ENCODE measurements around the gene TMED10. TPM values are rescaled to one million over a fixed set of nuclear protein-coding genes. Genes with fewer than 3 reads are reported as not detected.

Gene TMED10
- polyA plus RNA-seq, 2 of the 4 experiments (the other 2 are of a cell fraction) = 290 to 354 TPM

GRCh38 chr14:75200451-75200850, 24.0 kb upstream of the TMED10 start:
- ChIA-PET CTCF (no interaction called here), POLR2A (no interaction called here)
- no peak for ATAC-seq
- Histone ChIP-seq H3K9me3 (no peaks in the 10 kb centered on the region), H3K27ac (no peak overlapping the region), H3K4me1 (peaks cover 9% of the 10 kb centered on the region; the same call in 2 of the 3 replicates), H3K4me2 (no peak overlapping the region), H3K4me3 (no peak overlapping the region)
- no peak for DNase-seq (ENCODE audit: low read depth in 1 of 2, low spot score in 1 of 2)
- FAIRE-seq = no peak
- WGBS (ENCODE audit: missing lambda C conversion rate) = 39% methylated on average over 4 of the region's 4 CpGs
- TF ChIP-seq RNF2 (IDR thresholded peaks at IDR 0.05; ENCODE audit: borderline replicate concordance, low read depth) = no peak
- TF ChIP-seq CBX2 (IDR thresholded peaks at IDR 0.05; ENCODE audit: borderline replicate concordance, low read depth) = no peak
- no peak for TF ChIP-seq ELK1 (IDR thresholded peaks at IDR 0.05; ENCODE audit: low read depth, low read length)
- no peak for TF ChIP-seq PHF8 (IDR thresholded peaks at IDR 0.05; ENCODE audit: borderline replicate concordance, low read depth)
- TF ChIP-seq CEBPB (IDR thresholded peaks at IDR 0.05) = no peak
- TF ChIP-seq FOSL2 (IDR thresholded peaks at IDR 0.05) = no peak
- no peak for TF ChIP-seq FOSL2 (CRISPR knock-in tag; IDR thresholded peaks at IDR 0.05)
- TF ChIP-seq MYC (IDR thresholded peaks at IDR 0.05; ENCODE audit: borderline replicate concordance, low read length) = no peak
- no peak for TF ChIP-seq CTCF (IDR thresholded peaks at IDR 0.05)
- no peak for TF ChIP-seq HMGXB4 (CRISPR knock-in tag; IDR thresholded peaks at IDR 0.05; ENCODE audit: borderline replicate concordance)
- TF ChIP-seq, protein P1, sequence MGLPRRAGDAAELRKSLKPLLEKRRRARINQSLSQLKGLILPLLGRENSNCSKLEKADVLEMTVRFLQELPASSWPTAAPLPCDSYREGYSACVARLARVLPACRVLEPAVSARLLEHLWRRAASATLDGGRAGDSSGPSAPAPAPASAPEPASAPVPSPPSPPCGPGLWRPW (IDR thresholded peaks at IDR 0.05) = no peak
- TF ChIP-seq SREBF2 (IDR thresholded peaks at IDR 0.05) = no peak
- TF ChIP-seq POLR2A (IDR thresholded peaks at IDR 0.05; ENCODE audit: low read length) = no peak
- no peak for TF ChIP-seq FOSB (CRISPR knock-in tag; IDR thresholded peaks at IDR 0.05)
- no peak for TF ChIP-seq CBX8 (IDR thresholded peaks at IDR 0.05)
- no peak for TF ChIP-seq CHD2 (IDR thresholded peaks at IDR 0.05; ENCODE audit: low read length, partially characterized antibody)

DNA sequence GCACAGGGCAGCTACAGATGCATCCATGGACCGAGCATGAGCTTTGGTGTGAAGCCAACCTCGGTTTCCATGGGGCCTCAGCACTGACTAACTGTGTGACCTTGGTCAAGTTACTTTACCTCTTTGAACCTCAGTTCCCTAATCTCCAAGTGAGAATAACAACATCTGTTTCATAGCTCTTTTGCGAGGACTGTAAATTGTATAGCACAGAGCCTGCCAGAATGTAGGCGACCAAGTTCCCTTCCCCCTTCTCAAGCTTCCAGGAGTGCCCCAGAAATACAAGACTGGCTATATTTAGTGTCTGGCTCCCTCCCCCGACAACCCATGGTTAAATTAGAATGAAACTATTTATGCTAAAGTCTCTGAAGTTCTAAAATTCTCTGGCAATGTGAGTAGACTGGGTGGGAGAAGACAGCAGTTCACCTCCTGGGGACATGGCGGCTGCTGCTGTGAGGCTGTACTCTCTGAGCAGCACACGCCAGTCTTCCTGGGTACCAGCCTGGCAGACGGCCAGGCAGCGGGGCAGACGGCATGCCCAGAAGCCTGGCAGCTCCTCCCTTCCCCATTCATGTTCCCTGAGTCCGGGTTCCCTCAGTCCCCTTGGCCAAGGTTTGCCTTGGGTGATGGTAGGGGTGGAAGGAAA, 22.0 kb upstream of the TMED10 start:
- ATAC-seq = no peak; a peak in 1 of 6 replicates
- H3K9me3 ChIP-seq = no peaks in the 10 kb centered on the region
- ChIA-PET CTCF (interaction anchor here (0.5 to 1.3 kb wide), 4 partner anchors 14 to 55 kb away, joined by 3 read pairs; no protein-coding TSS in a partner anchor), POLR2A (no interaction called here)
- no peak overlapping the region for H3K27ac ChIP-seq
- no peak overlapping the region for H3K4me3 ChIP-seq
- H3K4me2 ChIP-seq = no peak overlapping the region
- DNase-seq (ENCODE audit: low read depth in 1 of 2, low spot score in 1 of 2) = no peak
- peaks cover 9% of the 10 kb centered on the region; the same call in 2 of the 3 replicates for H3K4me1 ChIP-seq
- WGBS (ENCODE audit: missing lambda C conversion rate) = 61% methylated on average over 11 of the region's 11 CpGs
- no peak for FAIRE-seq
- TF ChIP-seq HEYL (CRISPR knock-in tag; IDR thresholded peaks at IDR 0.05) = no peak
- no peak for TF ChIP-seq JUNB (IDR thresholded peaks at IDR 0.05)
- TF ChIP-seq USF2 (IDR thresholded peaks at IDR 0.05) = no peak
- TF ChIP-seq BCL3 (IDR thresholded peaks at IDR 0.05) = no peak
- no peak for TF ChIP-seq GATA3 (IDR thresholded peaks at IDR 0.05; ENCODE audit: borderline replicate concordance)
- TF ChIP-seq ATOH8 (CRISPR knock-in tag; IDR thresholded peaks at IDR 0.05; ENCODE audit: low read depth) = no peak
- no peak for TF ChIP-seq RARB (CRISPR knock-in tag; IDR thresholded peaks at IDR 0.05)
- TF ChIP-seq, protein P2, sequence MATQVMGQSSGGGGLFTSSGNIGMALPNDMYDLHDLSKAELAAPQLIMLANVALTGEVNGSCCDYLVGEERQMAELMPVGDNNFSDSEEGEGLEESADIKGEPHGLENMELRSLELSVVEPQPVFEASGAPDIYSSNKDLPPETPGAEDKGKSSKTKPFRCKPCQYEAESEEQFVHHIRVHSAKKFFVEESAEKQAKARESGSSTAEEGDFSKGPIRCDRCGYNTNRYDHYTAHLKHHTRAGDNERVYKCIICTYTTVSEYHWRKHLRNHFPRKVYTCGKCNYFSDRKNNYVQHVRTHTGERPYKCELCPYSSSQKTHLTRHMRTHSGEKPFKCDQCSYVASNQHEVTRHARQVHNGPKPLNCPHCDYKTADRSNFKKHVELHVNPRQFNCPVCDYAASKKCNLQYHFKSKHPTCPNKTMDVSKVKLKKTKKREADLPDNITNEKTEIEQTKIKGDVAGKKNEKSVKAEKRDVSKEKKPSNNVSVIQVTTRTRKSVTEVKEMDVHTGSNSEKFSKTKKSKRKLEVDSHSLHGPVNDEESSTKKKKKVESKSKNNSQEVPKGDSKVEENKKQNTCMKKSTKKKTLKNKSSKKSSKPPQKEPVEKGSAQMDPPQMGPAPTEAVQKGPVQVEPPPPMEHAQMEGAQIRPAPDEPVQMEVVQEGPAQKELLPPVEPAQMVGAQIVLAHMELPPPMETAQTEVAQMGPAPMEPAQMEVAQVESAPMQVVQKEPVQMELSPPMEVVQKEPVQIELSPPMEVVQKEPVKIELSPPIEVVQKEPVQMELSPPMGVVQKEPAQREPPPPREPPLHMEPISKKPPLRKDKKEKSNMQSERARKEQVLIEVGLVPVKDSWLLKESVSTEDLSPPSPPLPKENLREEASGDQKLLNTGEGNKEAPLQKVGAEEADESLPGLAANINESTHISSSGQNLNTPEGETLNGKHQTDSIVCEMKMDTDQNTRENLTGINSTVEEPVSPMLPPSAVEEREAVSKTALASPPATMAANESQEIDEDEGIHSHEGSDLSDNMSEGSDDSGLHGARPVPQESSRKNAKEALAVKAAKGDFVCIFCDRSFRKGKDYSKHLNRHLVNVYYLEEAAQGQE (IDR thresholded peaks at IDR 0.05) = no peak
- TF ChIP-seq MAFK (IDR thresholded peaks at IDR 0.05; ENCODE audit: partially characterized antibody) = no peak
- TF ChIP-seq CEBPB (IDR thresholded peaks at IDR 0.05) = no peak
- TF ChIP-seq ZSCAN20 (CRISPR knock-in tag; IDR thresholded peaks at IDR 0.05) = no peak
- no peak for TF ChIP-seq CHD2 (IDR thresholded peaks at IDR 0.05; ENCODE audit: low read length, partially characterized antibody)

Measured in A549 (cell line).